ENCODE results near the gene GABRB1.

- TF ChIP-seq, protein P1, sequence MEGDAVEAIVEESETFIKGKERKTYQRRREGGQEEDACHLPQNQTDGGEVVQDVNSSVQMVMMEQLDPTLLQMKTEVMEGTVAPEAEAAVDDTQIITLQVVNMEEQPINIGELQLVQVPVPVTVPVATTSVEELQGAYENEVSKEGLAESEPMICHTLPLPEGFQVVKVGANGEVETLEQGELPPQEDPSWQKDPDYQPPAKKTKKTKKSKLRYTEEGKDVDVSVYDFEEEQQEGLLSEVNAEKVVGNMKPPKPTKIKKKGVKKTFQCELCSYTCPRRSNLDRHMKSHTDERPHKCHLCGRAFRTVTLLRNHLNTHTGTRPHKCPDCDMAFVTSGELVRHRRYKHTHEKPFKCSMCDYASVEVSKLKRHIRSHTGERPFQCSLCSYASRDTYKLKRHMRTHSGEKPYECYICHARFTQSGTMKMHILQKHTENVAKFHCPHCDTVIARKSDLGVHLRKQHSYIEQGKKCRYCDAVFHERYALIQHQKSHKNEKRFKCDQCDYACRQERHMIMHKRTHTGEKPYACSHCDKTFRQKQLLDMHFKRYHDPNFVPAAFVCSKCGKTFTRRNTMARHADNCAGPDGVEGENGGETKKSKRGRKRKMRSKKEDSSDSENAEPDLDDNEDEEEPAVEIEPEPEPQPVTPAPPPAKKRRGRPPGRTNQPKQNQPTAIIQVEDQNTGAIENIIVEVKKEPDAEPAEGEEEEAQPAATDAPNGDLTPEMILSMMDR (conservative IDR thresholded peaks at IDR 0.05 in 1 of 2, IDR thresholded peaks at IDR 0.05 in 1 of 2; ENCODE audit: low read depth in 1 of 2, low read length in 2 of 2), result no peak
- no peak for TF ChIP-seq EZH2 (IDR thresholded peaks at IDR 0.05; ENCODE audit: low read length, missing control alignments)
Observed at GRCh38 chr4:47391256-47391655, 359.9 kb downstream of the GABRB1 start.

Measured in fibroblast of lung (primary cell).